Adrenal gland (tissue), 5 donors: ENCODE data around the gene ZHX3.

ENCODE experiments used
- CTCF ChIP-seq, 6 experiments: fragments of 450-650 bp in 4 of 6; fragments of 200-600 bp in 2 of 6; sonication (generic) in 1 of 6; IDR thresholded peaks; 1 replicate in 5 of 6; 2 replicates in 1 of 6; pipeline versions ENCODE4 v1.5.1 to v1.8.0; 2016 to 2021; ENCODE audit warnings: antibody characterized with exemption in 6 of 6, mild to moderate bottlenecking in 2 of 6, moderate library complexity in 1 of 6
- POLR2A ChIP-seq, 2 donors: fragments of 450-650 bp; IDR thresholded peaks; one replicate each; pipeline ENCODE4 v1.6.1; 2017; ENCODE audit warnings: antibody characterized with exemption in 2 of 2, mild to moderate bottlenecking in 2 of 2, moderate library complexity in 1 of 2
- donor health status: DM: no; HTN: no; CAD: no.

GRCh38 chr20:41363601-41364000, 46.1 kb upstream of the ZHX3 start:
- TF ChIP-seq CTCF (IDR thresholded peaks at IDR 0.05), result no peak
- TF ChIP-seq POLR2A (IDR thresholded peaks at IDR 0.05), result no peak
